COLO829 (cell line): Measurements from ENCODE around the gene PARP9.
"Not testable (repeated sequence)": the region's sequence is repeated elsewhere in the genome, so short reads cannot be mapped to it uniquely, and the experiment has no call there.

ENCODE experiments used
- DNase-seq: peaks from one replicate; pipeline ENCODE4 v3.0.0; 2012; ENCODE audit warnings: low spot score

Gene PARP9

DNA sequence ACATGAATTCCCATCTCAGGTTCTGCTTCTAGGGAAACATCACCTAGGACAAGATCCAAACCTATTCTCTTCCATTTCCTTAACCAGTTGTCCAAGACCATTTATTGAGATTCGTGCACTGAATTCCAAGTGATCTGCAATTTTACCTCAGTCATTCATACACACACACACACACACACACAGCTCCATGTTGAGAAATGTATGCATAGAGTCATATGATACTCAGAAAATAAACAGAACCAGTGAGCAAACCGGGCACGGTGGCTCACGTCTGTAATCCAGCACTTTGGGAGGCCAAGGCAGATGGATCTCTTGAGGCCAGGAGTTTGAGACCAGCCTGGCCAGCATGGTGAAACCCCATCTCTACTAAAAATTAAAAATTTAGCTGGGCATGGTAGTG lies 43.2 kb downstream of the PARP9 start:
- no peak for DNase-seq

DNA sequence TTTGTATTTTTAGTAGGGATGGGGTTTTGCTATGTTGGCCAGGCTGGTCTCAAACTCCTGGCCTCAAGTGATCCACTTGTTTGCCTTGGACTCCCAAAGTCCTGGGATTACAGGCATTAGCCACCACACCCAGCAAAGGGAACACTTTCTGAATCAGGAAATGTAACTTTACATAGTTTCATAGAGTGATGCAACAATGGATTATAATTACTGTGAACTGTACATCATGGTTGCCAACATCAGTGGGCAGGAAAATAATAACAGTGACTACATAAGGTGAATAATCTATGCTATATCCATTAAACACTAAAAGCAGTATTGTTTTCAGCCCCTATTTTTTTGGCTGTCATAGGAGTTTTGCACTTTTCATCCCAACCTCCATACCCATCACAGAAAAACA lies 44.4 kb downstream of the PARP9 start:
- no peak for DNase-seq

DNA sequence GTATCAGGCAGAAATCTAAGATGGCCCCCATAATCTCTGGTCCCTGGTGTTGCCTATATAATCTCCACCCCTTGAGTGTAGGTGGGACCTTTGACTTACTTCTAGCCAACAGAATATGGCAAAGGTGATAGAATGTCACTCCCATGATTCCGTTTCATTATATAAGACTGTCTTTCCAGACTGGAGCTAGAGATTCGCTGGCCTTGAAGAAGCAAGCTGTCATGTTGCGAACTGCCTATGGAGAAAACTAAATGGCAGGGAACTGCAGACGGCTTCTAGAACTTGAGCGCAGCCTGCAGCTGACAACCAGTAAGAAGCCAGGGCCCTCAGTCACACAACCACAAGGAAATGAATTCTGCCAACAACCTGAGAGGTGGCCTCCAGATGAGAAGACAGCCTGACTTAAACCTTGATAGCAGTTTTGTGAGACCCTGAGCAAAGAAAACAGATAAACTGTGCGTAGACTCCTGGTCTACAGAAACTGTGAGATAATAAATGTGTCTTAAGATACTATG lies 47.2 kb downstream of the PARP9 start:
- DNase-seq: no peak

DNA sequence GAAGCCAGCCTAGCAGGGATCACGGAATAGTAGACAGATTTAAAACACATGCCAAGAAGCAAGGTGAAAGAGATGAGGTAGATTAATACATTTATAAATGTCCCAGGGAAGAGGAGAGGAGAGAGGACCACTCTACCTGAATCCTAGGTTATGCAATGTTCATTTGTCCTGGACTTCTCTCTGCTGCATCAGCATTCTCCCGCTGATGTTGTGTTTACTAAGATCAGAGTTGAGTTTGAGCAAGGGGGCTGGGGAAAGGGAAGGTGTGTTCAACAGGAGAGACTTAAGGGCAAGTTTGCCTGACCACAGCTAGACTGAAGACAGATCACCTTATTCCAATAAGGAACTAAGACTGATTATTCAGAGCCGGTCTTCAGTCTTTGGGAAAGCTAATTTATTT lies 48.2 kb downstream of the PARP9 start:
- no peak for DNase-seq

DNA sequence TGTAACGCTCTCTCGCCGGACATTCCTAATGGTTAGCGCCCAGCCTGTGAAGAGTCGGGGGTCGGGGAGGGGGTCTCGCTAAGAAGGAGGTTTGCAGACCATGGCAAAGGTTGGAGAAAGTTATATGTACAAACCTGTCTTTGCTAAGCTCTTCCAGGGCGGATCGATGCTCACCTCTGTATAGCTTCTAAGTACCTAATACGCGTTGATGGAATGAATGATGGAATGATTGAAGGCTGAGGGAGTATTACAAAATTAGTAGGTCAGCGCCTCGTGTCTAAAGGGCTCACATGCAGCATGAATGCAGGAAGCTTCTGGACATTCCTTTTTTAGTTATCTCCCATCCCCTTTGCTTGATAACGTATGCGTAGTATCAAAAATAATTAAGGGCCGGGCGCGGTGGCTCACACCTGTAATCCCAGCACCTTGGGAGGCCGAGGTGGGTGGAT lies 49.1 kb downstream of the PARP9 start:
- DNase-seq: no peak

DNA sequence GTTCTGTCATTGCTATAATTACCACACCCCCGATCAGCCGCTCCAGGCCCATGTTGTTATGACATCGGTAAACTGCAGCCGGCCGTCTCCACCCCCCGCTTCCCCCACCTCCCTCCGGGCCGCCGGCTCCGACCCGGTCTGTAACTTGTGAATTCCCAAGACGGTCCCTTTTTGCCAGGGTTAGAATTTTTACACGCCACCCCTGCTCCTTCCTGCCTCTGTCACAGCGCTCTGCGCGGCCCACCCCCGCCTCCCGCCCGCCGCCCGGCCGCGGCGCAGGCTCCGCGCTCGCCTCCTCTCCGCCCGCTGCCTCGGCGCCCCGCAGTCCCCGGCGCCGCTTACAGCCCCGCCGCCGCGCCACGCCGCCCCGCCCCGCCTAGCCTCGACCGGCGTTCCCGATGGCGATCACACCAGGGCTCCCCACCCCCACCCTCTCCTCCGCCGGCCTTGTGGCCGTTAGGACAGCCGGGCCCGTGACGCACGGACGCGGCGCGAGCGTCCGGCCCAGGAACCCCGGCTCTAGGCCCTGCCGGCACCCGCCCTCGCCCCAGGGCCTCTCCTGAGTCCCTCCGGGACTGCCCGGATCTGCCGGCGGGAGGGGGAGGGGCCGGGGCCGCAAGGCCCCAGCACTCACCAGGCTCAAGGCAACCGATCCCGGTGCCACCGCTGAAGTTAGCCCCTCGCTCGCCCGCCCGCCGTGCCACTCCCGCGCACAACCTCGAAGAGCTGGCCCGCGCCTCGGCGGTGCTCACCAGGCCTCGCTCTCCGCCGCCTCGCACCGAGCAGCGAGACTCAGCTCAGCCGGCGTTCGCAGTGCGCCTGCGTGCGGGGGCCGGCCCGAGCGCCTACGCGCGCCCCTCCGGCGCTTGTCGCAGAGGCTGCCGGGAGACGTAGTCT lies 49.7 kb downstream of the PARP9 start, which contains the start of gene KPNA1:
Gene KPNA1, minus strand, starts transcription at position 817 of the 897 bp plus-strand sequence. CDS start 18,374 bp downstream, outside the sequence.
- DNase-seq: peak; percentile 98

DNA sequence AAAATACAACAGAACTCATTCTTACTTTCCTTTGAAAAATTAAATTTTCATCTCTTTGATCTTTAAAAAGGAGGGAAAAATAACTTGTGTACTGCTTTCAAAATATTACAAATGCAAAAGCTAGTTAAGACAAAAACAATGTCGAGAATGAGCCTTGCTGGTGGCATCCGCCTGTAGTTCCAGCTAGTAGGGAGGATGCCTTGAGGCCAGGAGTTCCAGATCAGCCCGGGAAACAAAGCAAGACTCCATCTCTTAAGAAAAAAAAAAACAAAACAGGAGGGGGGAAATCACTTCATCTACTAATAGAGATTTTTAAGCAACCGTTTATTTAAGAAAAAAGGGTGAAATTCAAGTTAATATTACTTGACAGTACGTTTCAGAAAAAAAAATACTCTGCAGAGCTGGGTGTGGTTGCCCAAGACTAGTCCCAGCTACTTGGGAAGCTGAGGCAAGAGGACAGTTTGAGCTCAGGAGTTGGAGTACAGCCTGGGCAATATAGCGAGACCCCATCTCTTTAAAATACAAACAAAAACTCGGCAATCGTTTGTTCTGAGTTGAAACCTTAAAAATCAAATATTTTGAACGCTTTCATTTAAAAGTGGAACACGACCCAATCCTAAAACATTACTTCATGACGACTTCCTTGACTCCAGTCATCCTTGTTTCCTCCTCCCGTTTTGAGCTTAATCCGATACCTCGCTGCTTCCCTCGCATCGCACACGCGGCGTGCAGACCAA lies 50.5 kb downstream of the PARP9 start:
- no peak for DNase-seq

DNA sequence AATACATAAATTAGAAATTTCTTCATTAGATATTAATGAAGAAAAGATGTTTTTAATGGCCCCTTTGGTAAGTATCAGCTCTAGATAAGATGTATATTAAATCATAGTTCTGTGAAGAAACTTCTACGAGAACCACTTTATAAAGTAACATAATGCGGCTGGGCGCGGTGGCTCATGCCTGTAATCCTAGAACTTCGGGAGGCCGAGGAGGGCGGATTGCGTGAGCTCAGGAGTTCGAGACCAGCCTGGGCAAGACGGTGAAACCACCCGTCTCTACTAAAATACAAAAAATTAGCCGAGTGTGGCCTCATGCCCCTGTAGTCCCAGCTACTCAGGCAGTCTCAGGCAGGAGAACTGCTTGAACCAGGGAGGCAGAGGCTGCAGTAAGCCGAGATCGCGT lies 51.8 kb downstream of the PARP9 start:
- no peak for DNase-seq

DNA sequence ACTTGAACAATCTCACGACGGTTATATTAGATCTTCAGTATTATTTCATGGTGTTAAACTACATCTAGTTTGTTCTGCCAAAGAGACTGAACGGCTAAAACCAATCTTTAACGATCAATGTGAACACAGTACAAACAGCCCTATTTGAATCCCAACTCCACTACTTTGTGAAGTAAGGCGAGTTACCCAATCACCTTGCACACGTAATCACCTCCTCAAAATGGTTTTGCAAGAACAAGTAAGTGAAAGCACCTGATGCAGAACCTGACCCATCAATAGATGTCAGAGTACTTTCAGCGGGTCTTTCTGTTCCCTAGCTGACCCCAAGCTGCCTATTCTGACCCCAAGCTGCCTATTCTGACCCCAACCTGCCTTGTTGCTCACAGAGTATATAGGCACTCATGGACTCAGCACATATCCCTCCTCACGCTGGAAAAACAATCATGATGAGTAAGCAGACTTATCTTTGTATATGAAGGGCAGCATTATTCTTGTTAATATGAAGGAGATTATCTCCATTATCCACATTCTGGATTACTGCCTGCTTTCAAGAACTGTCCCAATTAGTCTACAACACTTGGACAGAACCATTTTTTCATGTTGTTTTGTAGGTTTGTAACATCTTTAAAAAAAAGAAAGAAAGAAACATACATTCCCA lies 53.1 kb downstream of the PARP9 start:
- peak; percentile 14 for DNase-seq

DNA sequence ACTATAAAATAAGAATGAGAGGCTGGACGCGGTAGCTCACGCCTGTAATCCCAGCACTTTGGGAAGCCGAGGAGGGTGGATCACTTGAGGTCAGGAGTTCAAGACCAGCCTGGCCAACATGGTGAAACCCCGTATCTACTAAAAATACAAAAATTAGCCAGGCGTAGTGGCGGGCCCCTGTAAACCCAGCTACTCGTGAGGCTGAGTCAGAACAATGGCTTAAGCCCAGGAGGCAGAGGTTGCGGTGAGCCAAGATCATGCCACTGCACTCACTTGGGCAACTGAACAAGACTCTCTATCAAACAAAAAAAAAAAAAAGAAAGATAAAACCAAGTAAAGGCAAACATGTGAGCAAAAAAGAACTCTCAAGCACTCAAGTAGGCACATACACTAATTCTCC lies 55.2 kb downstream of the PARP9 start:
- not testable (repeated sequence) for DNase-seq

DNA sequence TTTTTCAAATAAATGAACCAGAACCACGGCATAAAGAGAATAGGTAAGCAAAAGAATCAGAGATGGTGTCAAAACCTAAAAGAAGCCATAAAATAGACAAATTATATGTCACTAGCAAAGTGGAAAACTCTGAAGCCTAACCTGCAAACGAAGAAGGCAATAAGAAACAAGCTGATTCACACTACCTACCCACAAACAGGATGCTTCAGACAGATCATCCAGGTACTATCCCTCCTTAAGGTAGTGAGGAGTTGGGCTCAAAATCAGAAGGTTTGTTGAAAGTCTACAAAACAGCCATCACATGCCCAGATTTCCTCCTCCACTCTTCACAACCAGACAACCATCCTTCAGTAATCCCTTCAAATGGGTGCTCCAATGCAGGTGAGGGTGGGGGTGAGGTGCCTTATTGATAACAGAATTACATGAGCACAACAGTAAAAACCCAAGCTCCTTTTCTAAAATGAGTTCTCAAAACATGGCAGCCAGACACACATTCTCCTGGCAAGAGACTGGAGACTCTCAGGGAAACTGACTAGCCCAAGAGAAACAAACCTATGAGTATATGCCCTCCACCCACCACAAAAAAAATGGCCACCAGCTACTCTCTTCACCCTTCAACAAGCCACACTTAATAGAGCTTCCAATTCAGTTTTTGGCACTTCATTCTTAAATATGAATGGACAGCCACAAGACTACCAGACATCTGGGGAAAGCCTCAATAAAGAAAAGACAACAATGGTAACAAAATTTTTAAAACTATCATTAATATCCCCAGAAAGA lies 55.8 kb downstream of the PARP9 start:
- no peak for DNase-seq

DNA sequence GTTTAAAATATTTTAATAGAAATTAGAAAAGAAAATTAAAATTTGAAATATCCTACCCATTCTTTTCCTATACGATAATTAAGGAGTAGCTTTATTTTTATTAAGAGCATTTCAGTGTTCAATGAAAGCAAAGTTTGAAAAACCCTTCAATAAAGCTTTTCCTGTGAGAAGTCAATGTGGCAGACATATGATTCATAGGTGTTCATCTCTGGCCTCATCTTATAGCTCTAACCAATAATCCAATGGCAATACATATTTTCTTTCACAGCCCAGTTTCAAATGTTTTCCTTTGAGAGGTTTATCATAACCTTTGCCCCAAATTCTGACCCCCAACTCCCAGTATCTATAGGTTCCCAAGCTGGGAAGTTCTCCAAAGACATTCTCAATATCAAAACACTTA lies 57.6 kb downstream of the PARP9 start:
- DNase-seq: no peak

DNA sequence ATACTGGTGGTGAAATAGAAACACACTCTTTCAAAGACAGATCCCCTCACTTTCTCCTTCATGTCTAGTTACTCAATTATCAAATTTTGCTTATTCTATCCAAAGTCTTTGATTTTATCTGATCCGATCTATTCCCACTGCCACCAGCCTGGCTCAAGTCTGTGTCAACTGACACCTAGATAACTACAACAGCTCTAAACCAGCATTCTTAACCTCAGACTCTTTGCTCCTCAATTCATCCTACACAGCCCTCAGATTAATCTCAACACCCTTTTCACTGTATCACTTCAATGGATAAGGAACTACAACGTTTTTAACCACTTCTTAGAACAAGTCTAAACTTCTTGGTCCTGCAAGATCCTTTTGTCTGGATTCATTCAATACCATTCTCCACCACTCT lies 58.4 kb downstream of the PARP9 start:
- DNase-seq: no peak

DNA sequence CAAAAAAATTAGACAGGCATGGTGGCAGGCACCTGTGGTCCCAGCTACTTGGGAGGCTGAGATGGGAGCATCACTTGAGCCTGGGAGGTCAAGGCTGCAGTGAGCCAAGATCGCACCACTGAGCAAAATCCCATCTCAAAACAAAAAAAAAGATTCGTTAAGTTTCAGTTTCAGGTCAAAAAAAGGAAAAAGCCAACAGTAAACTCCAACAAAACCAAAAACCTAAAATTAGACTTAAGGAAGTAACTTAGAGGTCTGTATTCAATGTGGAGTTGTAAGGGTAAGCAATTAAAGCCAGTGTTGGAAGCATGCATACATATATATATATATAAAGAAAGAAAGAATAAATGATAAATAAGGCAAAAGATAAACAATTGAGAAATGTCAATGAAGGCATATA lies 61.2 kb downstream of the PARP9 start:
- DNase-seq: no peak

DNA sequence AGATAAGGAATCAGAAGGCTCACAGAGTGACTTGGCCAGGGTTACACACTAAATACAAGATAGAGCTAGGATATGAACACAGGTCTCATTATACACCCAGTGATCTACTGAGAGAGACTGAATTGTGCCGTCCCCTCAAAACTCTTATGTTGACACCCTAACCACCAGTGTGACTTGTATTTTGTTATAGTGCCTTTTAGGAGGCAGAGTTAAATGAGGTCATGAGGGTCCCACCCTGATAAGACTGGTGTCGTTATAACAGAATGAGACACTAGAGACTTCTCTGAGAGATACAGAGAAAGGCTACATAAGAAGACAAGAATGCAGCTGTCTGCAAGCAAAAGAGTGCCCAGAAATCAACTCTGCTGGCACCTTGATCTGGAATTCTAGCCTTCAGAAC lies 62.0 kb downstream of the PARP9 start:
- DNase-seq: no peak

DNA sequence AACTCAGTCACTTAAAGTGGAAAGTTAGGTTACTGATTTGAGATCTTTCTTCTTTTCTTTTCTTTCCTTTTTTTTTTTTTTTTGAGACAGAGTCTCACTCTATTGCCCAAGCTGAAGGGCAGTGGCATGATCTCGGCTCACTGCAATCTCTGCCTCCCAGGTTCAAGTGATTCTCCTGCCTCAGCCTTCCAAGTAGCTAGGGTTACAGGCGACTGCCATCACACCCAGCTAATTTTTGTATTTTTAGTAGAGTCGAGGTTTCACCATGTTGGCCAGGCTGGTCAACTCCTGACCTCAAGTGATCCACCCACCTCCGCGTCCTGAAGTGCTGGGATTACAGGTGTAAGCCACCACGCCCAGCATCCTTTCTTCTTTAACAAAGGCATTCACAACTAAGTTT lies 63.1 kb downstream of the PARP9 start:
- DNase-seq: not testable (repeated sequence)

DNA sequence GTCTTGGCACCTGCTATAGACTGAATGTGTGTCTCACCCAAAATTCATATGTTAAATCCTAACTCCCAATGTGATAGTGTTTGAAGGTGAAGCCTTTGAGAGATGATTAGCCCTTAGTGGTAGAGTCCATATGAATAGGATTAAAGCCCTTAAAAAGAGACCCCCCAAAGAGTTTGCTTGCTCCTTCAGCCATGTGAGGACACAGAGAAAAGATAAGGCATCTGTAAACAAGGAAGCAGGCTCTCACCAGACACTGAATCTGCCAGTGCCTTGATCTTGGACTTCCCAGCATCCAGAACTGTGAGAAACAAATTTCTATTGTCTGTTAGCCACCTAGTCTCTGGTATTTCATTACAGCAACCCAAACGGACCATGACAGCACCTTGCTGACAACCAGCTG lies 65.9 kb downstream of the PARP9 start:
- no peak for DNase-seq

DNA sequence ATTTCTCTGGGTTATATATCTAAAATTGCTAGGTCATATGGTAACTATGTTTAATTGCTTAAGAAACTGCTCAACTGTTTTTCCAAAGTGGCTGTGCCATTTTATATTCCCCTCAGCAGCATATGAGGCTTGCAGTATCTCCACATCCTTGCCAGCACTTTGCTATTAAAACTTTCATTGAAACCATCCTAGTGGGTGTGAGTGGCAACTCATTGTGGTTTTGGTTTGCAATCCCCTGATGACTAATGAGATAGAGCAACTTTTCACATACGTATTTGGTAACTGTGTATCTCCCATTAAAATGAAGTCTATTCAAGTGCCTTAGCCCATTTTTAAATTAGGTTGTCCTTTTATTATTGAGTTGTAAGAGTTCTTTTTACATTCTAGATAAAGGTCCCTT lies 66.7 kb downstream of the PARP9 start:
- peak; percentile 89 for DNase-seq

DNA sequence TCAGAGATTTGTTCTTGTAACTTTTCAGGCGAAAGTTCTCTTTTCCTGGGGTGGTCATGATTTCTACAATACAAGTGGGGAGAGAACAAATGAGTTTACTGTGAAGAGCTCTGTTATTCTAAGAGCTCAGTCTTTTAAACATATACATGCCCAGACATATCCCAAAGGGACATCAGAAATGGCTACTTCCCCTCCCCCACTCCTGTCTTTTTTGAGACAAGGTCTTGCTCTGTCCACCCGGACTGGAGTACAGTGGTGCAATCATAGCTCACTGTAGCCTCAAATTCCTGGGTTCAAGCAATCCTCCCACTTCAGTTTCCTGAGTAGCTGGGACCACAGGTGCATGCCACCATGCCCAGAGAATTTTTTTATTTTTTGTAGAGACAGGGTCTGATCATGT lies 67.6 kb downstream of the PARP9 start:
- DNase-seq: no peak

DNA sequence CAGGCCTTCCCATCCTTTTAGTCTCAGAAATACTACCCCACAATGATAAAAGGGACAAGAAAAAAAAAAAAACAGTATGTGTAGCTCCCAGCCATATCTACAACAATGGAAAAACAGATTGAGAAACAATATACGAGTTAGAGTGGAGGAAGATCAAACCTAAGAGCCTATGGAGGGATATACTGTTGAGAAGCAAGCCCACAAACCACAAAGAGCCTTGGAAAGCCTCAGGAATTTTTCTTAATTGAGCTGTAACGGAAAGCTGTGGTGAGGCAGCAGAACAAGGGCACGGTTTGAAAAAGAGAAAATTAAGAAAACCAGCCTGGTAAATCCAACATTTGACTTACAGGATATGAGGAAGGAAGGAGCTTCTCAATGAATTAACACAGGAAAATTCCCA lies 70.8 kb downstream of the PARP9 start:
- peak; percentile 45 for DNase-seq

DNA sequence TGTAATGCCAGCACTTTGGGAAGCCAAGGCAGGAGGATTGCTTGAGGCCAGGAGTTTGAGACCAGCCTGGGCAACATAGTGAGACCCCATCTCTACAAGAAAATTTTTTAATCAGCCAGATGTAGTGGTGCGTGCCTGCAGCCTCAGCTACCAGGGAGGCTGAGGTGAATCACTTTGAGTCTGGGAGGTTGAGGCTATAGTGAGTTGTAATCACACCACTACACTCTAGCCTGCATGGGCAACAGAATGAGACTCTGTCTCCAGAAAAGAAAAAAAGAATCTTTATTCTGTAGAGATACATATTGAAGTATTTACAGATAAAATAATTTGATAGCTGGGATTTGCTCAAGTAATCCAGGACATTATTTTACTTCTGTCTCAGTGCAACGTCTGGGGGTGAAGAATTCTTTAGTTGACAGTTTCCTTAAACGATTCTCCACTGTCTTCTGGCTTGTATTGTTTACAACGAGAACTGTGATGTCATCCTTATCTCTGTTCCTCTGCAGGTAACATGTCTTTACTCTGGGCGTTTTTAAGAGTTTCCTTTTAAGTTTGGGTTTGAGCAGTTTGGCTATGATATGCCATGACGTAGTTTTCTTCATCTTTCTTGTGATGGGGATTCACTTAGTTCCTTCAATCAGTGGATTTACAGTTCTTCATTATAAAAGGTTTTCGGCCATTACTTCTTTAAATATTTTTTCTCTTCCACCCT lies 75.7 kb downstream of the PARP9 start:
- no peak for DNase-seq
